ENCODE results near the gene SMPDL3B.

GRCh38 chr1:27973771-27974416 is 39.1 kb downstream of the SMPDL3B start:
- no peak for TF ChIP-seq CCDC6 (CRISPR knock-in tag; IDR thresholded peaks at IDR 0.05)
- no peak for TF ChIP-seq PAX8 (CRISPR knock-in tag; IDR thresholded peaks at IDR 0.05; ENCODE audit: borderline replicate concordance)
- TF ChIP-seq ARHGAP35 (CRISPR knock-in tag; IDR thresholded peaks at IDR 0.05; ENCODE audit: borderline replicate concordance): no peak
- no peak for TF ChIP-seq EZH2 (conservative IDR thresholded peaks at IDR 0.05; ENCODE audit: low read depth, low read length)
- TF ChIP-seq CTCF (CRISPR knock-in tag; IDR thresholded peaks at IDR 0.05): no peak
